Activated CD8-positive, alpha-beta T cell treated with anti-CD3 and anti-CD28 coated beads, Interleukin-2, amount 10 ng/mL, durations not matched to agents 7 days and 5 days (primary cell): ENCODE measurements around the gene PAK6. TPM values are rescaled to one million over a fixed set of nuclear protein-coding genes. Genes with fewer than 3 reads are reported as not detected.

ENCODE experiments used
- ATAC-seq: fragments of 150-1000 bp; cut with Tn5 transposase; one replicate; pipeline ENCODE4 v1.10.0; 2021; ENCODE audit warnings: moderate library complexity
- CTCF ChIA-PET: fragments of 350-600 bp; sonication (Branson Sonifier 250); formaldehyde crosslinking; loops from one replicate; lab custom pipeline; 2021; ENCODE audit warnings: antibody characterized with exemption; lab: Charles Lee
- POLR2A ChIA-PET: fragments of 350-600 bp; sonication (Branson Sonifier 250); formaldehyde crosslinking; loops from one replicate; lab custom pipeline; 2021; ENCODE audit warnings: antibody characterized with exemption; lab: Charles Lee
- DNase-seq: peaks from one replicate; pipeline ENCODE4 v3.0.0-alpha.2; 2020
- H3K27ac Mint-ChIP-seq: one replicate; pipeline ENCODE4 v1.8.0; 2021; ENCODE audit warnings: mild to moderate bottlenecking, mixed read lengths
- H3K27me3 Mint-ChIP-seq: one replicate; pipeline ENCODE4 v1.8.0; 2021; ENCODE audit warnings: low read depth, mixed read lengths
- H3K36me3 Mint-ChIP-seq: one replicate; pipeline ENCODE4 v1.8.0; 2021; ENCODE audit warnings: low read depth, mixed read lengths
- H3K4me1 Mint-ChIP-seq: one replicate; pipeline ENCODE4 v1.8.0; 2021; ENCODE audit warnings: low read depth, mixed read lengths
- H3K4me3 Mint-ChIP-seq: one replicate; pipeline ENCODE4 v1.8.0; 2021; ENCODE audit warnings: mild to moderate bottlenecking, mixed read lengths
- H3K9me3 Mint-ChIP-seq: one replicate; pipeline ENCODE4 v1.8.0; 2022; ENCODE audit warnings: mixed read lengths; ENCODE audit not compliant: insufficient read depth
- total RNA-seq, 2 experiments: library from RNA; stranded (reverse); gene quantifications; one replicate each; pipeline ENCODE4 v1.2.3, GENCODE V29; 2021

PAK6 gene
- total RNA-seq, 2 experiments from 2014 or later = 1.2 to 1.4 TPM

DNA sequence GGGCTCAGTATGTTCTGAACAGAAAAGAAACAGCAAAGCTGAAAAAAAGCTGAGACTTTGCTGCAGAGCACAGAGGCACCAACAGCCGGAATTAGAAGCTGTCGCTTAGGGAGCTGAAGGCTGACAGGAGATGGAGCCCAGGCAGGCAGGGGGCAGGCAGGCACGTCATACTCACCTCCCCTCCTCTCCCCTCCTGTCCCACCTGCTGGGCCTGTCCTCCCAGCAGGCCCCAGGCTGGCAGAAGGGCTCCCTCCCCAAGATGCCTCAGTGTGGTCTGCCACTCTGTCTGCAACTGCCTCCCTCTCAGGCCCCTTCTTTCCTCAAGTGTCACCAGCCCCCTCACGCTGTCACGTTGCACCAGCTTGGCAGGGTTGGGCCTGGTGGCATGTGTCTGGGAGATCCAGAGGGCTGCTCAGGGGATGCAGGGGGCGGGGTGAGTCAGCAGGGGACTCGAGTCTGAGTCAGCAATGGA lies 47.2 kb downstream of the PAK6 start:
- H3K27ac Mint-ChIP-seq = no peak overlapping the region
- H3K4me3 Mint-ChIP-seq = no peak overlapping the region
- peaks cover 20% of the 10 kb centered on the region for H3K27me3 Mint-ChIP-seq
- H3K4me1 Mint-ChIP-seq = peaks cover 3% of the 10 kb centered on the region
- H3K9me3 Mint-ChIP-seq = no peaks in the 10 kb centered on the region
- DNase-seq (no peak), ATAC-seq (no peak)
- ChIA-PET CTCF (interaction anchor here (0.8 to 6.6 kb wide), 6 partner anchors 7 to 69 kb away, joined by 3 to 49 read pairs (median 6); partner anchors contain the start of gene PLCB2), POLR2A (interaction anchor here (2.4 kb wide), 1 partner anchor 21 kb away, joined by 10 read pairs; the partner anchor contains the start of gene PLCB2)
- peaks cover 4% of the 10 kb centered on the region for H3K36me3 Mint-ChIP-seq

DNA sequence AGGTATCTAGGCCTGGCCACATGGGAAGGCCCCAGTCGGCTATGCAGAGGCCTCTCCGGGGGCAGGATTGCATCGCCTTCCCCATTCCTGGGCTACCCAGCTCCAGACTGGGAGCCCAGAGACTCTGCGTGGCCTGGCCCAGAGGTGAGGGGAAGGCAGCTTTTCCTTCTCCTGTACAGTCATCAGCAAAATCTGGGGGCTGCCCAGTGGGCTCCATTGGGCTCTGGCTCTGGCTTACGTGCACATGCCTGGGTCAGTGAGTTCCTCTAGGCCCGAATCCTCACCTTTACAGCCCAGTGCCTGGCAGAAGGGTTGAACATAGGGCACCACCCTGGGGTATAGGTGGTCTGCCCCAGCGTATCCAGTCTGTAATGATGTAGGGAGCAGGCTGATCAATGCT lies 47.9 kb downstream of the PAK6 start:
- Mint-ChIP-seq H3K27me3 (peaks cover 17% of the 10 kb centered on the region), H3K36me3 (peaks cover 4% of the 10 kb centered on the region), H3K4me1 (peaks cover 3% of the 10 kb centered on the region), H3K9me3 (no peaks in the 10 kb centered on the region), H3K27ac (no peak overlapping the region), H3K4me3 (no peak overlapping the region)
- ChIA-PET POLR2A (interaction anchor here (2.4 kb wide), 1 partner anchor 21 kb away, joined by 10 read pairs; the partner anchor contains the start of gene PLCB2), CTCF (interaction anchor here (1.1 to 6.6 kb wide), 5 partner anchors 8 to 136 kb away, joined by 3 to 49 read pairs (median 6); partner anchors contain the start of gene PLCB2)
- ATAC-seq = no peak
- no peak for DNase-seq

DNA sequence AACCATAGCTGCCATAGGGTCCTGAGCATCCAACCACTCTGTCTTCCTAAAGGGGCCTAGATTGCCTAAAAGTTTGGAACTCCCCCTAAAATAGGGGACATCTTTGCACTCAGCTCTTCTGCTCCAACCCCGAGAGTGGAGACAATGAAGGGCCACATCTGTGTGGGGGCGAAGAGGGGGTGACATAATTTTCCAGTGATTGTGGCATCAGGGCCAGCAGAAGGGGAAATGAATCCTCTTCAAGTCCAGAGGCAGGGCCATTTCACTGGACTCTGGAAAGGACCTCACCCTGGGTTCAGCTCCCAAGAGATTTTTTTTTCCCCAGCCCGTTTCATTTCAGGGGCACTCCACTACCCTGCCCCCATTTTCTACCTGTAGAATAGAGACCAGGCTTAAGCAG lies 48.6 kb downstream of the PAK6 start:
- Mint-ChIP-seq H3K36me3 (peaks cover 4% of the 10 kb centered on the region), H3K4me3 (no peak overlapping the region), H3K4me1 (peaks cover 3% of the 10 kb centered on the region), H3K27me3 (peaks cover 17% of the 10 kb centered on the region), H3K27ac (no peak overlapping the region), H3K9me3 (no peaks in the 10 kb centered on the region)
- ATAC-seq (no peak), DNase-seq (no peak)
- CTCF ChIA-PET = interaction anchor here (1.1 to 6.6 kb wide), 5 partner anchors 9 to 135 kb away, joined by 3 to 49 read pairs (median 6); partner anchors contain the start of gene PLCB2
- POLR2A ChIA-PET = interaction anchor here (2.4 kb wide), 1 partner anchor 20 kb away, joined by 10 read pairs; the partner anchor contains the start of gene PLCB2

DNA sequence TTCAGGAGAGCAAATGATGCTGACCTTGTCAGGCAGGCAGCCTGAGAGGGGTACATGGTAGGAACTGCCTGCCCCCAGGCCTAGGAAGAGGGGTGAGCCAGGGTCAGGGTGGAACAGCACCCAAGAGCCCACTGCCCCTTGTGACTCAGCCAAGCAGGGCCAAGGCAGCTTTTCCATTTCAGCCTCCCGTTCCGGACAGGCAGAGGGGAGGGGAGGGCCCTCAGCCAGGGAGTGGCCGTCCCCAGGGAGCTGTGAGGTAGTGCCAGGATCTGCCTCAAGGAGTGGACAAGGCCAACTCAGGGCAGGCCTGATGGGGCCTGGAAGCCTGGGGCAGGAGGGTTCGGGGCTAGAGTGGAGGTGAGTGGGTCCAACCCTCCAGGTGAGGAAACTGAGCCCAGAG lies 49.1 kb downstream of the PAK6 start:
- ATAC-seq (no peak), DNase-seq (no peak)
- H3K27ac Mint-ChIP-seq = no peak overlapping the region
- peaks cover 4% of the 10 kb centered on the region for H3K36me3 Mint-ChIP-seq
- peaks cover under 1% of the 10 kb centered on the region for H3K4me1 Mint-ChIP-seq
- no peak overlapping the region for H3K4me3 Mint-ChIP-seq
- POLR2A ChIA-PET = interaction anchor here (1.5 kb wide), 1 partner anchor 20 kb away, joined by 4 read pairs; no protein-coding TSS in a partner anchor
- peaks cover 13% of the 10 kb centered on the region for H3K27me3 Mint-ChIP-seq
- H3K9me3 Mint-ChIP-seq = no peaks in the 10 kb centered on the region
- CTCF ChIA-PET = interaction anchor here (1.1 to 6.6 kb wide), 5 partner anchors 9 to 134 kb away, joined by 3 to 49 read pairs (median 6); partner anchors contain the start of gene PLCB2

DNA sequence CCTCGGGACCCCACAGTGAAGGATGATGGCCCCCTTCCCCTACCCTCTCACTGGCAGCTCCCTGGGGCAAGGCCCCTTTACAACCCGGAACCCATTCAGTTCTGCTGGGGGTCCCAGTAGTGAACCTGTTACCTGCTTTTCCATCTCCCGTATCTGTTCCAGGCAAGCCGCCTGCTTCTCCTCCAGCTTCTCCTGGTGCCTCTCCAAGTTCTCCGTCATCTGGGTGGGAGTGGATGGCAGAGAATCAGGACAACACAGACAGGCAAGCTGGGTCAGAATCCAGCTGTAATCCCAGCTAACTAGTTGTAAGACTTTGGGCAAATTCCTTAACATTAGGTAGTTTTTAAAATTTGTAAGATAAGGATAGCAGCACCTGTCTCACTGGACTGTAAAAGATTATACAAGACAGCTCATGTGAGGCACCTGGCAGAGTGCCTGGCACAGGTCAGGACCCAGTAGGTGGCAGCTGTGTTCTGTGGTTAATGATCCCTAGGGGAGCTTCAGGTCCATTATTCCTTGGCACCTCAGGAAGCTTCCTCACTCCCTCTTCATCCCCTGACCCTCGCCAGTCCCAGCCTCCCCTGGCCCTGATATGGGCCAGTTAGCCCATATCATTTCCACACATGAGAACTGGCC lies 50.4 kb downstream of the PAK6 start:
- peaks cover 5% of the 10 kb centered on the region for H3K36me3 Mint-ChIP-seq
- ATAC-seq = no peak
- H3K9me3 Mint-ChIP-seq = no peaks in the 10 kb centered on the region
- POLR2A ChIA-PET = interaction anchor here (1.5 kb wide), 1 partner anchor 19 kb away, joined by 4 read pairs; no protein-coding TSS in a partner anchor
- H3K27ac Mint-ChIP-seq = no peak overlapping the region
- H3K4me3 Mint-ChIP-seq = no peak overlapping the region
- peaks cover 2% of the 10 kb centered on the region for H3K27me3 Mint-ChIP-seq
- no peak for DNase-seq
- CTCF ChIA-PET = interaction anchor here (1.1 to 6.6 kb wide), 6 partner anchors 10 to 55 kb away, joined by 3 to 49 read pairs (median 16); partner anchors contain the start of genes INAFM2 and PLCB2
- H3K4me1 Mint-ChIP-seq = no peaks in the 10 kb centered on the region

DNA sequence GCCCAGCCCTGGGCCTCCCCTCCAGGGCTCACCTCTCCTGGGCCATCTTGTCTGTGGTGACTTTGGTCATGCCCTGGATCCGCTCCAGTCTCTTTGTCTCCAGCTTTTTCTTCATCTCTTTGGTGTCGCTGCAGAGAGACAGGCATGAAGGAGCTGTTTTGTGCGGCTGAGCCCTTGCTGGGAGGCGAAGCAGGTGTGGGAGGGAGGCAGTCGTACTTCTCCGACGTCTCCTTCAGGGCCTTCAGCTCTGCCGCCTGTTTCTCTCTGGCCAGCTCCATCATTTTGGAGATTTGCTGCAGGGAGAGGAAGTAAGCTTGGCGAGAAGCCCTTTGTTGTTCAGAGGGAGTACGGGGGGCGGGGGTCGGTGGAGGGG lies 51.7 kb downstream of the PAK6 start:
- no peaks in the 10 kb centered on the region for H3K27me3 Mint-ChIP-seq
- H3K4me1 Mint-ChIP-seq = no peaks in the 10 kb centered on the region
- H3K27ac Mint-ChIP-seq = no peak overlapping the region
- DNase-seq = no peak
- POLR2A ChIA-PET = interaction anchor here (1.2 kb wide), 1 partner anchor 16 kb away, joined by 3 read pairs; no protein-coding TSS in a partner anchor
- H3K36me3 Mint-ChIP-seq = peaks cover 7% of the 10 kb centered on the region
- H3K4me3 Mint-ChIP-seq = no peak overlapping the region
- ATAC-seq = no peak
- CTCF ChIA-PET = interaction anchor here (1.1 to 3.8 kb wide), 6 partner anchors 11 to 54 kb away, joined by 3 to 34 read pairs (median 4); partner anchors contain the start of gene PLCB2
- no peaks in the 10 kb centered on the region for H3K9me3 Mint-ChIP-seq

DNA sequence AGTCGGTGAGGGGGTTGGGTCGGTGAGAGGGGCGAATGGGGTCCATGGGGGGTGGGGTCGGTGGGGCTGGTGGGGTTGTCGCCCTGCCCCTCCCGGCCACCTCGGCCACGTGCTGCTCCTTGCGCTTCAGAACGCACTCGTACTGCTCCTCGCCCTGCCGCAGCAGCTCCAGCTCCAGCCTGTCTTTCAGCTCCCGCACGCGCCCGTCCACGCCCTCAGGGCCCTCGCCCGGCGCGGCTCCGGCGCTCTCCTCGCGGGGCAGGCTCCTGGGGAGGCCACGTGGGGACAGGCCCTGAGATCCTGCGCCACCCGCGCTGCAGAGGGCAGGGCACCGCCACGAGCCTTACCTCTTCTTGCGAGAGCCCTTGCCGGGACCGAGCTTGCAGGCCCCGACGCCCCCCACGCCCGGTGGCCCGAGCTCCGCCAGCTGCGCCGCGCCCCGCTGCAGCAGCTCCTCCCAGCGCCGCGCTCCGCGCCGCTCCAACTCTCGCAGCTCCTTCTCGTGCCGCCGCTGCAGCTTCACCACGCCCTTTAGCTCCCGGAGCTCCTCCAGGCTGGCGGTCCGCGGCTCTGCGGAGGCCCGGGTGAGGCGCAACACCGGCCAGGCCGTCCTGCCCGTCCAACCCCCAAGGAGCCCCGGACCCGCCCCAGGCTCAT lies 52.2 kb downstream of the PAK6 start:
- Mint-ChIP-seq H3K36me3 (peaks cover 7% of the 10 kb centered on the region), H3K9me3 (no peaks in the 10 kb centered on the region), H3K4me1 (no peaks in the 10 kb centered on the region), H3K27ac (no peak overlapping the region), H3K4me3 (no peak overlapping the region), H3K27me3 (no peaks in the 10 kb centered on the region)
- ChIA-PET CTCF (interaction anchor here (1.0 to 3.7 kb wide), 4 partner anchors 11 to 19 kb away, joined by 3 to 28 read pairs (median 3); partner anchors contain the start of gene PLCB2), POLR2A (interaction anchor here (1.2 kb wide), 1 partner anchor 16 kb away, joined by 3 read pairs; no protein-coding TSS in a partner anchor)
- ATAC-seq = no peak
- no peak for DNase-seq

DNA sequence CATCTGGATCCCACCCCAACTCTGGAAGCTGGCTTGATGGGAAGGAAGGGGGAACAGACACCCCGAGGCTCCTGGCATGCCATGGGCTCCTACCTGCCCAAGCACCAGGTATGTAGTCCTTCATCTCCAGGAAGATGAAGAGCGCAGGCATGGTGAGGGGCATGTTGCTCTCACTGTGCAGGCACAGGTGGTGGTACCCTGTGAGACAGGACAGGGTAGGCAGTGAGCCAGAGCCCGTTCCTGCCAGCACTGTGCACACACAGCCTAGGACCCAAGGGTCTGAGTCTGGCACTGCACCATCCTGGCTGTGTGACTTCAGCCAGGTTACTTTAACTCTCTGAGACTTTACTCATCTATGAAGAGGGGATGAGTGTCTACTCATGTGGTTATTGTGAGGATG lies 53.4 kb downstream of the PAK6 start:
- H3K4me1 Mint-ChIP-seq = no peaks in the 10 kb centered on the region
- DNase-seq (no peak), ATAC-seq (no peak)
- no peak overlapping the region for H3K27ac Mint-ChIP-seq
- H3K27me3 Mint-ChIP-seq = no peaks in the 10 kb centered on the region
- ChIA-PET CTCF (interaction anchor here (0.9 to 3.7 kb wide), 5 partner anchors 13 to 18 kb away, joined by 3 to 28 read pairs (median 3); no protein-coding TSS in a partner anchor), POLR2A (interaction anchor here (0.5 kb wide), 1 partner anchor 21 kb away, joined by 5 read pairs; no protein-coding TSS in a partner anchor)
- H3K4me3 Mint-ChIP-seq = no peak overlapping the region
- peaks cover 11% of the 10 kb centered on the region for H3K36me3 Mint-ChIP-seq
- no peaks in the 10 kb centered on the region for H3K9me3 Mint-ChIP-seq

DNA sequence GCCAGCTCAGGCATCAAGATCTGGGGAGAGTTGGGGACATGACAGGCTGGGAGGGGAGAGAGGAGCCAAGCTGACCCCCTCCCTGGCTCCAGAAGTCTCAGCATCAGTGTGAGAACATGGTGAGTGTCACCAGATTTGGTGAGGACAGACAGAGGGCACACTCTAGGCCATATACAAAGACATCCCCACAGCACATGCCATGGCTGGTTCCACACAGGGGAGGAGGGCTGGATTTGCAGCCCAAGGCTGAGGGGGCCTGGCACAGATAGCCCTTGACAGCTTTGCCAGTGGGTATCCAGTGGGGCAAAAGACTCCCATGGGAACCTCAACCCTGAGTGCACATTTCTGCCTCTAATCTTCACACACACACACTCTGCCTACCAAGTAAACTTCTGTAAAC lies 54.1 kb downstream of the PAK6 start:
- H3K9me3 Mint-ChIP-seq = no peaks in the 10 kb centered on the region
- DNase-seq (no peak), ATAC-seq (no peak)
- no peak overlapping the region for H3K4me3 Mint-ChIP-seq
- H3K27me3 Mint-ChIP-seq = no peaks in the 10 kb centered on the region
- H3K4me1 Mint-ChIP-seq = no peaks in the 10 kb centered on the region
- ChIA-PET POLR2A (interaction anchor here (1.2 kb wide), 1 partner anchor 15 kb away, joined by 4 read pairs; the partner anchor contains the start of gene PLCB2), CTCF (interaction anchor here (0.9 to 1.5 kb wide), 5 partner anchors 14 to 45 kb away, joined by 3 to 6 read pairs (median 4); no protein-coding TSS in a partner anchor)
- no peak overlapping the region for H3K27ac Mint-ChIP-seq
- peaks cover 14% of the 10 kb centered on the region for H3K36me3 Mint-ChIP-seq

DNA sequence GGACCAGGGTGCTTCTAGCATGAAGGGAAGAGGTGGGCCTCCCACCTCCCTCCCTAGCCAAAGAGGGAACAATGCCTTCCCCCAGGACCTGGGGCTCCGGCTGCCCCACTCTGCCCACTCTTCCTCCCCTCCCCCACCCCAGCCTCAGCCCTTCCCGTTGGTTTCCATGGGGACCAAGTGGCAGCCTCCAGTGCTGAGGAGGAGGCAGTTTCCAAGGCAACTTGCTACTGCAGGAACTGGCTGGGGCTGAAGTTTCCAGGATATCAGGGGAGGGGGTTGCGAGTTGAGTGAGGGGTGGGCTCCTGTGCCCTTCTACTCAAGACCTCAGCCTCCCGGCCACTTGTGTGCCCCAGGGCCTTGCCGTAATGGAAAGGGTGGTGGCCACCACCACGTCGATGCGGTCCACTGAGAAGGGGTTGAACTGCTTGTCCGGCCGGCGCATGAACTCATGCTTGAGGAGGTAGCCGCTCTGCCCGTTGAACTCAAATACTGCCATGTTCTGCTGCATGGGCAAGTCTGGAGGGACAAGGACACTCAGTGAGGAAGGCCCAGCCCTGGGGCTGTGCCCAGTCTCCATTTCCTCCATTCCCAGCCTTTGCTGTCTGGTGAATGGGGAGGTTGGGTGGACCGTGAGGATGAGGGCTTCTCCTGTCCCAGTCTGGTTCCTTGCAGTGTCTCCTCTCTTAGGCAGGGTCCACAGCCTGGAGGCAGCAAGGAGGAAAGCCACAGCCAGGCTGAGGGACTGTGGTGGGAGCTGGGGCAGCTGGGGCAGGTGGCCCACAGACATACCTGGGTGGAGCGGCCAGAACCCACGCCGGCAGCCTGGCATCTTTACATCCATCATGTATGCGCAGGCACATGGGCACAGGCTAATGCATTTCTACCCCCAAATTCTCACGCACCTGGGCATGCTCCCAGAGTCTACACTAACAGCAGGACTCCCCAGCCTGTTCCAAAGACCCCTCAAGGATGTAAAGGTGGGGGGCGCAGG lies 55.3 kb downstream of the PAK6 start:
- no peaks in the 10 kb centered on the region for H3K4me1 Mint-ChIP-seq
- H3K9me3 Mint-ChIP-seq = no peaks in the 10 kb centered on the region
- no peaks in the 10 kb centered on the region for H3K27me3 Mint-ChIP-seq
- ChIA-PET POLR2A (interaction anchor here (0.6 to 1.2 kb wide), 2 partner anchors 14 to 367 kb away, joined by 3 to 4 read pairs; partner anchors contain the start of gene PLCB2), CTCF (interaction anchor here (0.9 to 1.5 kb wide), 2 partner anchors 13 to 44 kb away, joined by 4 to 6 read pairs; no protein-coding TSS in a partner anchor)
- no peak overlapping the region for H3K4me3 Mint-ChIP-seq
- H3K27ac Mint-ChIP-seq = no peak overlapping the region
- ATAC-seq (no peak), DNase-seq (no peak)
- peaks cover 15% of the 10 kb centered on the region for H3K36me3 Mint-ChIP-seq
